Central memory CD4-positive, alpha-beta T cell (primary cell): Measurements from ENCODE around the gene ARMCX2.
"Not testable (repeated sequence)": the region's sequence is repeated elsewhere in the genome, so short reads cannot be mapped to it uniquely, and the experiment has no call there.

ENCODE experiments used
- DNase-seq: peaks from one replicate; pipeline ENCODE4 v3.0.0; 2022
- total RNA-seq, 3 experiments: gene quantifications; one replicate each; lab custom pipeline; 2026; lab: John Stamatoyannopoulos, UW

Gene ARMCX2
- 2.7 to 7.2 (median 3.2) reads per million in 3 experiments for total RNA-seq

- DNase-seq = no peak
Observed at GRCh38 chrX:101659601-101660063, at the start of gene ARMCX2. TSS of gene ARMCX2 (minus strand) at chrX:101659850. CDS start at chrX:101657588, 2,262 bp downstream.

- no peak for DNase-seq
Observed at GRCh38 chrX:101709384-101709783, 49.7 kb upstream of the ARMCX2 start.

DNA sequence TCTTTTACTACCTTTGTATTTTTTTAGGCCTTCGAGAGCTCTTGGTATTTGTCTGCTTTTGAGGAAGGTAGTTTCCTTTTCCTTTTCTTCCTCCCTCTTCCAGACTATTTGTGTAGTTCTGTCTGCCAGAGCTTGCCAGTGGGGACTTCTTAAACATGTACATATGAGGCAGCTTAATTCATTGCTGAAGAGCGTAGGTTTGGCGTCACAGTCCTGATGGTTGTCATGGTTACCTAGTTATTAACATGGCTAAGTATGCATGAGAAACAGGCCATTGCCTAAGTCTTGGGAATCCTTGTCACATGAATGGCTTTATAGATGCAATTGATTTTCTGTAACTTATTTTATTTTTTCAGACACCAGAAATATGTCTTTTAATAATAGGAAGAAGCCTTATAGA lies 48.5 kb upstream of the ARMCX2 start:
- DNase-seq = no peak

DNA sequence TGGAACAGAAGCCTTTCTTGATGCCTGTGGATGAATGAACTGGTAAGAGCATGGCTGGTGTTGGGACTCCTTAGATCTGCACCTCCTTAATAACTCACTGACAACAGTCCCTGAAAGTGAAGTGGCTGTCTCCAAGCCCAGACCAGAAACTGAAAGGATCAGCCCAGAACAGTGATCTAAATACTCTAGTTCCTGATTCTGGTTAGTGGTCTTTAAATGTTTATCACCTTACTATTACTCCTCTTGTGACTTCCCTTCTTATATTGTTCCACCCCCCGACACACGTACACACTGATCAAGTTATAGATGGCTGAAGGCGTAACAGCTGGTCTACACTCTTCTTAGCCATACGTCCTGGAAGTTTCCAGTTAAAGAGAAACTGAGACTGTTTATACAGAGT lies 33.8 kb upstream of the ARMCX2 start:
- no peak for DNase-seq

- DNase-seq = no peak
Observed at GRCh38 chrX:101691835-101692234, 32.2 kb upstream of the ARMCX2 start.

DNA sequence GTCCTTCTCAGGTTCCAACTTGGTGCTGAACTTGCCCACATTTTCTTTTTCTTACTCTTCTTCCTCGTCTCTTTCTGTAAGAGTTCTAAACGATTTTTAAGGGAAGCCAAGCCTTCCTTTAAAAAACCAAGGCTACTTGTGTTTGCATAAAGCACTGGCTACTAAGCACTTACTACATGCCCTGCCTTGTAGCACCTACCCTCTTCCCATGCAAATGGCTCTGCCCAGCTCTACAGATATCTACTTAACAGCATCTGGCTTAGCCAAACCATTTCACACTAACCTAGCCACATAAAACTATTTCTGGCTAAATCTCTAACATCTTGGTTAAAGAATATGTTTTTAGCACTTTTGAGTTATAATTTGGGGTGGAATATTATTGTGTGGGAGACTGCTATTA lies 26.9 kb upstream of the ARMCX2 start:
- DNase-seq = no peak

DNA sequence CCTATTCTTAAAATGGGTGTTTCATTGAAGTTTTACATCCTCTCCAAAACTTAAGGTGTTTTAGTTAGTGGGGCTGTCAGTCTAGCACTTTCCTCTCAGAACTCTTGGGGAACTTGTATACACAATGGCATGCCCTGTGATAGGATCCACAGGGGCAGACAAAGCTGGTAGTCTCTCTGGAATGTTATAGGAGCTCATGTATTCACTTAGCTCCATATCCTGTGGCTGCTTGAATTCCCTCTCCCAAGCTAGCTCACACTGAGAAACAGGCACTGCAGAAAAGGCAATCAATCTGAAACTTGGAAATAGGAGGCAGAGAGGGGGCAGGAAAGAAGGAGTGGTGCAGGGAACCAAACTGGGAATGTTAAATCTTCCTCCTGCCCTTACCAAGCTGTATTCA lies 26.3 kb upstream of the ARMCX2 start:
- no peak for DNase-seq

DNA sequence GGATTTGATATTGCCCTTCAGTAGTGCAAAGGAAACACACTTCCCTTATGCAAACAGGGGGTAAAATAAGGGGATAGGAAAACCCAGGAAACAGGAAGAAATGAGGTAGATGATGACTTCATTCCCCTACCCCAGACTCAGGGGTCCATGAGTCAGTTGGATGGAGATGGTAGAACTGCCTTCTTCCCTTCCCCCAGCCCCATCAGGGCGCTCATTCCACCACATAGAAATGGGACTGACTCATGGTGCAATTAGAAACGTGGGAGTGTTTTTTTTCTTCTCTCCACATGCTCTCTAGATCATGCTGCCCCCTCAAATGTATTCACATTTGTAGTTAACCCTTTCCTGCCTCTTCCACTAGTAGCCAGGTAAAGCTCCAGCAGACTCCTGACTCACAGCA lies 23.1 kb upstream of the ARMCX2 start:
- DNase-seq = no peak

DNA sequence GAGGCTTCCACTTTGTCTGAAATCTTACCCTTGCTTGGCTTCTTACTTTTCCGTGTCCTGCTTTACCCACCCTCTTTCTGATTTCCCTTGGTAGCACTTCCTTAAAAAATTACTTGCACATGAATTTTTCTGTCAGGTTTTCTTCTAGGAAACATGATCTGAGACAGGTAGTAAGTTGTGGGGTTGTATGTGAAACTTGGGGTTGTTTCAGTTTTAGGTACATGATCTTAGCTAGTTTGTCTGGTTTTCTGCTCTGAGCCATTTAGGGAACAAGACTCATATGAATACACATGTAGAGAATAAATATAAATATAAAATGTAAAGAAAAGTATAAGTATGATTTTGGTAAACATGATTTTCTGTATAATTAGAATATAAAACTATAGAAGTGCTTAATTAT lies 17.4 kb upstream of the ARMCX2 start:
- no peak for DNase-seq

- no peak for DNase-seq
Observed at GRCh38 chrX:101676571-101676970, 16.9 kb upstream of the ARMCX2 start.

DNA sequence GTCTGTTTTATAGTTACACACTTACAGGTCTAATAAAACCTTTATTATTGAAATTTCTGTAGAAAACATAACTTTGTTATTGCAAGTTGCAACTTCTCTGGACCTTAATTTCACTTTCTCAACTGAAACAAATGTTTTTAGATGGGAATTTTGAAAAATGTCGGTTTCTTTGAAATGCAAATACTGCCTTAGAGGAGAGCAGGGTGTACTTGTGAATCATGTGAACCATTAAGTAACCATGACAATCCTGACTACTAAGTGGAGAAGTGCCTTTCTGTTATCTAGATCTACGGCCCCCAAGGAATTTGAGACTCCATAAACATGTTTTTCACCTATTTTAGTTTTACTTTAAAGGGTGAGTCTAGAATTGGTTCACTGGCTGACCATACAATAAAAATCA lies 8.5 kb upstream of the ARMCX2 start:
- DNase-seq = no peak

DNA sequence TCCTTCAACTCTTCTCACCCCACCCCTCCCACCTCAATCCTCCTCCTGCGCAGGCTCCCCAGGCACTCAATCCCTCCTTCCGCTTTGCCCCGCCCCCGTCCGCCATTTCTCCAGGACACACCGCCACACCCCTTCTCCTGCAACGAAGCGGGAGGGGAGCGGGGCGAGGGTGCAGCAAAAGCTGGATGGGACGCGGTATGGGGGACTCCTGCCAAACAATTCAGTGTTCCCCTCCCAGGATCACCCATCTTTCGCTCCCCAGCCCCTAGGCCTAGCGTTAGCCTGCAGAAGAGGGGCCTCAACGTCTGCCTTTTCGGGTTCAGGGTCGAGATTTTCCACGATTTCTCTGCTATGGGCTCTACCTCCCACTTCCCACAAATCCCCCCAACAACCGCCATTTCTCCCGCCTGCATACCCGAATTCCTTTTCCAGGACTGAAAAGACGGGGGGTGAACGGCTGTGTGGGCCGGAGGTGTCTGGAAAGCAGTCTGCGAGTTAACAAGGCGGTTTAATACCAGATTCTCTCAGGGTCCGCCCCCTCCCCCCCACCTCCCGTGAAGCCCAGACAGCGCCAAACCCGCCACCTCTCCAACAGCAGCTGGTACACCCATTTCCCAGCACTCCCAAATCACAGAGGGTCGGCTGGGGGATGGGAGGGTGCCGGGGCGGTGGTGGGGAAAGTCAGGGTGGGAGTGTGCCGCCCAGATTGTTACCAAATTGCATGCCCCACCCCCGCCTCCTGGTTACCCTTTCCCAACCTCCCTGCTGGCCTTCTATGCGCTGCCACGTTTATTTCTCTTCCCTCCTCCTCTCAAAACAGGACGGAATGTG lies 774 bp downstream of the ARMCX2 start:
- peak; percentile 41 for DNase-seq

- no peak for DNase-seq
Observed at GRCh38 chrX:101657495-101657894, 2.2 kb downstream of the ARMCX2 start.

DNA sequence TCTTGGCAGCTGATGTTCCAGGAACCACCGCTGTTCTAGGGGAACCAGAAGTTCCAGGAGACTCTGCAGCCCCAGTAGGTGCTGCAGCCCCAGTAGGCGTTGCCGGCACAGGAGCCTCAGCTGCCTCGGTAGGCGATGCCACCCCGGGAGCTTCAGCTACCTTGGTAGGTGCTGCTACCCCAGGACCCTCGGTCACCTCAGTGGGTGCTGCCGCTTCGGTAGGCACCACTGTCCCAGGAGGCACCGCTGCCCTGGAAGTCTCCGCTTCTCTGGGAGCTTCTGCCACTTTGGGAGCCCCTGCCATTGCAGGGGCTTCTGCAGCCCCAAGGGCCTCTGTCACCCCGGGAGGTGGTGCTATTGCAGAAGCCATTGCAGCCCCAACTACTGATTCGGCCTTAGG lies 2.8 kb downstream of the ARMCX2 start:
- no peak for DNase-seq

DNA sequence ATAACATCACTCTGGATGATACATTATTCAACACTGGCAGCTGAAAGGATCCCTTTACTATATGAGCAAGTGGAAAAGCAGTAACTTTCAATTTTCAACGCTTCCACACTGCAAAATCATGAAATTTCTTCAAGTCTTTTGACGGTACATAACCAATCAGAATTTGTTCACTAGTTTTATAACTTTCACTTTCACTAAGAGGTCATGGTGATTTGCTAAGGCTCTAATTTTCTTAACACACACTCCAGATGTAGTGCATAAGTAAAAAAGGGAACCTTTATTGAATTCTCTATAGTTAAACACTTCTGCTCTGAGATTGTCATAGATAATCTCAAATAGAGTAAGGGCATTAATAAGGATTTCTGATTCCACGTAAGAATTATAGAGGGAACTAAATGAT lies 4.1 kb downstream of the ARMCX2 start:
- DNase-seq = no peak

DNA sequence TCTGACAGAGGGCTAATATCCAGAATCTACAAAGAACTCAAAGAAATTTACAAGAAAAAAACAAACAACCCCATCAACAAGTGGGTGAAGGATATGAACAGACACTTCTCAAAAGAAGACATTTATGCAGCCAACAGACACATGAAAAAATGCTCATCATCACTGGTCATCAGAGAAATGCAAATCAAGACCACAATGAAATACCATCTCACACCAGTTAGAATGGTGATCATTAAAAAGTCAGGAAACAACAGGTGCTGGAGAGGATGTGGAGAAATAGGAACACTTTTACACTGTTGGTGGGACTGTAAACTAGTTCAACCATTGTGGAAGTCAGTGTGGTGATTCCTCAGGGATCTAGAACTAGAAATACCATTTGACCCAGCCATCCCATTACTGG lies 11.9 kb downstream of the ARMCX2 start:
- DNase-seq = not testable (repeated sequence)

- DNase-seq = no peak
Observed at GRCh38 chrX:101642093-101642492, 17.6 kb downstream of the ARMCX2 start.

DNA sequence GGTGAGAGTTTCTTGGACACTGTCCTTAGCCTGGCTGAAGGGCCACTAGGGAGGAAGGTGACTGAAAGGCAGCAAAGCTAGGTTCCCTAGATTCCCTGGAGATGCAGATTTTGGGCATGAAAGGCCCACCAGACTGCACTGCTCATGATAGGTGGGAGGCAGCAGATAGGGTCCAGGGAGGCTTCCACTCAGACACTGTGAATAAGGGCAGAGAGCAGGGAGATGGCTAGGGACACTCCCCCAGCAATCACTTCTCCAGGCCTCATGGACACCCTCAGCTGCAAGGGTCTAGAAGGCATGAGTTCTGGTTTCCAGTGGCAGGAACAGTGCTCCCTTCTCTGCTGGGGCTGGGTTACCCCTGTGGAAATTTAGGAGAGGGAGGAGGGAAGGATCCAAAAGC lies 20.1 kb downstream of the ARMCX2 start:
- DNase-seq = no peak

- no peak for DNase-seq
Observed at GRCh38 chrX:101619364-101619763, 40.3 kb downstream of the ARMCX2 start.

DNA sequence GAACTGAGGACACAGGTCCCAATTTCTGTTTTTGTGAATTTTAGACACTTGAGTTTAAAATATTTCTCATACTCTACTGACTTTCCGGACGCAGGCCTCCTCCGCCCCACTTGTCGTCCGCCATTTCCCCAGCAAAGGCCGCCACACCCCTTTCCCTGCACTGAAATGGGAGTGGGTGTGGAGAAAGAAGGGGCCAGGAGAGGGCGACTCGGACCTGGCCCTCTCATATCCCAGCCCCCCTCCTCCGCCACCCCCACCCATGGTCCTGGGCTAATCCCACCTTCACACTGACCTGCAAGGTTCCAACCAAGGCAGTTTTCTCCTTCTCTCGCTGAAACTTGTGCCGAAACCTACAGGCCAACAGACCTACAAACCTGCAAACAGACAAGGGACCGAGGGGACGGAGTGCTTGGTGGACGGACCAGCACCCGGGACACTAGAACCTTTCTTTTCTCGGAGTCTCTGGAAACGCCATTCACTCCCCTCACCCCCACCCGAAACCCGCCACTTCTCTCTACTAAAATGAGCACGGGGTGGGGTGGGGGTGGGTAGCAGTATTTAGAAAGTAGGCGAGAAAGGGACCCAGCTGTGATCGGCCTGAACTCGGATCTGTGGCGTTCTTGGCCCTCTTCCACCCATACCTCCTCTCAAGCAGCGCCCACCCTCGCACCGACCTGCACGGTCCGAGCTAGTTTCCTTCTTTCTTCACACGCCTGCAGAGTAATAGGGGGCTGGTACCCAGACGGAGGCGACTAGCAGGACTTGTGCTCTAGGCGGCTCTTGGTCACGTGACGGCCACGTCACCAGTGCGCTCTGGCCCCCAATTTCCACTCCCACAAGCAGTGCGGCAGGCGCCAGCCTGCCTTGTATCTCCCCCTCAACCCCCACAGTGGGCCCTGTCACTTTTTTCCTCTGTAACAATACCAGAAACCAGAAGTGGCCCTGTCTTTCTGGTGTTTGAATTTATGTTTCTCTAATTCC lies 42.1 kb downstream of the ARMCX2 start, which contains the start of gene ARMCX6:
Gene ARMCX6, minus strand, starts transcription at position 790 of the 981 bp plus-strand sequence. CDS start 1,380 bp downstream, outside the sequence.
- DNase-seq = peak; percentile 66

DNA sequence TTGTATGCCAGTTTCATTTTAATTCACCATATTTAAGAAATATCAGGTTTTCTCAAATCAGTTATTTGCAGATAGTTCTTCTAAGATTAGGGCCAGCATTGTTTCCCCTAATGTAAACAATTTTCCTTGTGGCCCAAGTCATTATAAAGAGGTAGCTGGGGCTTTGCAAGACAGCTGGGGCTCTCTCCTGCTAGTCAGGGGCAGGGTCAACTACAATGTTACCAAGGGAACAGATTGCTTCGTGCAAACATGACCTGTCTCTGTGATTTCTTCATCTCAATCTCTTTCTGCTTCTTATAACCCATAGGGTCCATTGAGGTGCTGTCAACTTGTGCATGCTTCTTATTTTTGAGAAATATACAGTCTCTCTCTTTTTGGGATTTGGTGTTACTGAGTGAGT lies 53.9 kb downstream of the ARMCX2 start:
- DNase-seq = no peak
